ENCODE measurements around the gene COX20.

COX20 gene

GRCh38 chr1:244881552-244882280 lies 46.3 kb downstream of the COX20 start:
- TF ChIP-seq CTCF (conservative IDR thresholded peaks at IDR 0.05) = no peak
- no peak overlapping the region for H3K27ac ChIP-seq

- TF ChIP-seq CTCF (conservative IDR thresholded peaks at IDR 0.05) = no peak
- peak overlapping the region; percentile 66 for H3K27ac ChIP-seq
These were observed 51.8 kb downstream of the COX20 start for GRCh38 chr1:244887281-244887680.

- no peak overlapping the region for H3K27ac ChIP-seq
- no peak for TF ChIP-seq CTCF (conservative IDR thresholded peaks at IDR 0.05)
These were observed 58.4 kb downstream of the COX20 start for GRCh38 chr1:244893836-244894235.
